ENCODE results near the gene PRR14. TPM values are rescaled to one million over a fixed set of nuclear protein-coding genes. Genes with fewer than 3 reads are reported as not detected.

The PRR14 gene
- total RNA-seq, 4 donors from 2014 or later = 21.7 to 49.2 (median 41.8) TPM

DNA sequence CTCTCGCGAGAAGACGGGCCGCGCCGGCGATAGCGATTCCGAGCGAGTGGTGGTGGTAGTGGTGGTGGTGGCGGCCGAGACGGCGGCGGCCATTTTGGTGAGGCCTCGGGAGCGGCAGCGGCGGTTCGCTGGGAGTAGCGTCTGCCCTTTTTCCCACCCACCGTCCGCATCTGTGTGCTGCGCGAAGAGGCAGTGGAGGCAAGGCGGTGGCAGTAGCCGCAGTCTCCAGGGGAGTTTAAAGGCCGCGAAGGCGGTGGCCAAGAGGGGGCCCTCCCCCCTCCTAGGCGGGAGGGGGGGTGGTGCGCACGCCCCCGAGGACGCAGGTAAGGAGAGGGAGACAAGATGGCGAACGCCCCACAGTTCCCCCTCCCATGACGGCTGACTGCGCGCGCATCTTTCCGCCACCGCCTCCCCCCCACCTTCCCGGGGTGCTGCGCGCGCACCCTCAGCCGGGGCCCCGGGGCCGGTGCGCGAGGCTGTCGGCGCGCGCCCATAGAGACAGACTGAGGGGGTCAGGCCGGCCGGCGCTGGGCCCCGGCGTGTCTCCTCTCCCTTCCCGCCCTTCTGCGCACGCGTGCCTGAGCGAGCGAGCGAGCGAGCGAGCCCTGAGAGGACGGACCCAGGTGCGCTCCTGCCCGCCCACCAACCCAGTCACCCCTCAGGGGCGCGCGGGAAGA lies 47.5 kb downstream of the PRR14 start:
- Histone ChIP-seq H3K9me3 (no peaks in the 10 kb centered on the region), H3K4me3 (peak overlapping the region; percentile 89 to 91), H3K36me3 (peaks cover 0 to 36% of the 10 kb centered on the region in 2 donors), H3K4me1 (peaks cover 0 to 38% (median 14%) of the 10 kb centered on the region in 3 donors), H3K27me3 (no peaks in the 10 kb centered on the region), H3K27ac (peak overlapping the region; percentile 98 to 99 (median 98))
- TF ChIP-seq POLR2AphosphoS5 (IDR thresholded peaks at IDR 0.05) (peak; percentile 74), POLR2A (IDR thresholded peaks at IDR 0.05) (peak; percentile 74 to 77), EP300 (IDR thresholded peaks at IDR 0.05) (no peak)
- TF ChIP-seq, protein P1, sequence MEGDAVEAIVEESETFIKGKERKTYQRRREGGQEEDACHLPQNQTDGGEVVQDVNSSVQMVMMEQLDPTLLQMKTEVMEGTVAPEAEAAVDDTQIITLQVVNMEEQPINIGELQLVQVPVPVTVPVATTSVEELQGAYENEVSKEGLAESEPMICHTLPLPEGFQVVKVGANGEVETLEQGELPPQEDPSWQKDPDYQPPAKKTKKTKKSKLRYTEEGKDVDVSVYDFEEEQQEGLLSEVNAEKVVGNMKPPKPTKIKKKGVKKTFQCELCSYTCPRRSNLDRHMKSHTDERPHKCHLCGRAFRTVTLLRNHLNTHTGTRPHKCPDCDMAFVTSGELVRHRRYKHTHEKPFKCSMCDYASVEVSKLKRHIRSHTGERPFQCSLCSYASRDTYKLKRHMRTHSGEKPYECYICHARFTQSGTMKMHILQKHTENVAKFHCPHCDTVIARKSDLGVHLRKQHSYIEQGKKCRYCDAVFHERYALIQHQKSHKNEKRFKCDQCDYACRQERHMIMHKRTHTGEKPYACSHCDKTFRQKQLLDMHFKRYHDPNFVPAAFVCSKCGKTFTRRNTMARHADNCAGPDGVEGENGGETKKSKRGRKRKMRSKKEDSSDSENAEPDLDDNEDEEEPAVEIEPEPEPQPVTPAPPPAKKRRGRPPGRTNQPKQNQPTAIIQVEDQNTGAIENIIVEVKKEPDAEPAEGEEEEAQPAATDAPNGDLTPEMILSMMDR (IDR thresholded peaks at IDR 0.05) = peak in 2 of 4 experiments; percentile 8 to 17
- peak; percentile 95 for ATAC-seq
- 0% methylated on average over 2 to 3 of the region's 76 CpGs for WGBS, 2 donors (ENCODE audit: low coverage in 1 of 2)

DNA sequence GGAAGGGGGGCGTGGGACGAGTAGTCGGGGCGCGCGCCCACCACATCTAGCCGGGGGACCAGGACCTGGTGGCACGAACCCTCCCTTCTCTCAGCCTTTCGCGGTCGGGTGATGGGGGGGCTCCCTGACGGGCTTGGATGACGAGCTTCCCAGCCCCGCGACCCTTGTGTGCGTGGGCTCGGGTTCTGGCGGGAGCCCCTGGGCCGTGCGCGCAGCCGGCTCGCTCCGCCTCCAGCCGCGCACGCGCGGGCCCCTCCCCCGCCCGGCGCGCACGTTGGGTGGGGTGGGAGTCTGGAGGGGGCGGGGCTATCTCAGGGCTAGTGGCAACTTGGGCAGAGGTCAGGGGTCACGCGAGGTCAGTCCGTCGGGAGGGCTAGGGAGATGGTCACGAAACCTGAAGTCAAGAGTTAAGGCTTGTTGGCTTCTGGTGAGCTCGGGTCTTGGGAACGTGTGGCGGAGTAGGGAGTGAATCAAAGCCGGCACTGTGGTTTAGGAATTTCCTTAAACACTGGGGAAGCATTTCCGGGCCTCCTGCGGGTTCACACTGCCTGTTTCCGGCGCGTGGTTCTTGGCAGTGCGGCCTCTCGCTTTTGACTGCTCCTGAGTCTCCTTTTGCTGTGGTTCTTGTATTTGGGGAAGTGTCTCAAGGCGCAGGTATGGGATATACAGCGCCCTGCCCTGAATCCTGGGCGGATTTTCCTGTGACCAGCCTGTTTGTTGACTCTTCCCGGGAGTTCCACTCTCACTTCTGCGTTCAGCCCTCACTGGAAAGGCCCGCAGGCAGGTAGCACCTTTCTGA lies 48.3 kb downstream of the PRR14 start, which contains the start of gene SRCAP:
TSS of gene SRCAP (plus strand) at position 356 of the 799 bp plus-strand sequence. CDS start 1,654 bp downstream, outside the sequence.
- H3K4me3 ChIP-seq = peak within 1 kb of the TSS; percentile 89 to 91
- H3K4me1 ChIP-seq = peaks cover 0 to 33% (median 14%) of the 10 kb centered on the region in 3 donors
- H3K9me3 ChIP-seq = no peaks in the 10 kb centered on the region
- TF ChIP-seq, protein P1 (IDR thresholded peaks at IDR 0.05) = no peak
- no peak for TF ChIP-seq EP300 (IDR thresholded peaks at IDR 0.05)
- peak; percentile 31 for TF ChIP-seq POLR2AphosphoS5 (IDR thresholded peaks at IDR 0.05)
- peak; percentile 37 to 79 for TF ChIP-seq POLR2A (IDR thresholded peaks at IDR 0.05)
- H3K27ac ChIP-seq = peak within 1 kb of the TSS; percentile 98 to 99 (median 98)
- H3K36me3 ChIP-seq = peaks cover 0 to 44% of the 10 kb centered on the region in 2 donors
- 1 to 2% methylated on average over 8 to 10 of the region's 57 CpGs for WGBS, 2 donors (ENCODE audit: low coverage in 1 of 2)
- ATAC-seq = peak; percentile 66
- H3K27me3 ChIP-seq = no peaks in the 10 kb centered on the region

DNA sequence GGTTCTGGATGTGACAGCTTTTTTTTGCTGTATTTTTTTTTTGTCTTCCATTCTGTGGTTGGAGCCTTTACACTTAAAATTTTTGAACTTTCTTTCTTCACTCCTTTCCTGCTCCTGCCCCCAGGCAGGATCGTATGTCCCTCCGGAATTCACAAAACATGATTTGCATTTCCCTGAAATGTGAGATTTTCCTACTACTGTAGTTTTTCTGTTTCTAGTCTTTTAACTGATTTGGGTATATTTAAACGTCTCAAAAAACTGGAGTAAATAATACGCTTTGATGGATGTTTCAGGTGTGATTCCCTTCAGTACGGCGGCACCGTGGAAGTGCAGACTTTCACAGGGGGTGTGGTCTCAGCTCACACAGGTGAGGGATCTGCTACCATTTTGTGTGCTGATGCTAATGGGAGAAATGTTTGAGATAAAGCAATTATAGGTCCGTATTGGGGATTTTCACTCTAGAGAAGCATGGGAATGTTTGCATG lies 48.9 kb downstream of the PRR14 start:
- no peak for ATAC-seq
- H3K4me3 ChIP-seq = peak overlapping the region; percentile 89 to 91
- no peak for TF ChIP-seq POLR2A (IDR thresholded peaks at IDR 0.05)
- TF ChIP-seq, protein P1 (IDR thresholded peaks at IDR 0.05) = no peak
- TF ChIP-seq POLR2AphosphoS5 (IDR thresholded peaks at IDR 0.05) = no peak
- TF ChIP-seq EP300 (IDR thresholded peaks at IDR 0.05) = no peak
- no peaks in the 10 kb centered on the region for H3K27me3 ChIP-seq
- WGBS, 2 donors (ENCODE audit: low coverage in 1 of 2) = 28 to 50% methylated on average over 8 of the region's 8 CpGs
- peaks cover 6 to 50% of the 10 kb centered on the region in 2 donors for H3K36me3 ChIP-seq
- no peaks in the 10 kb centered on the region for H3K9me3 ChIP-seq
- H3K4me1 ChIP-seq = peaks cover 0 to 29% (median 14%) of the 10 kb centered on the region in 3 donors
- peak overlapping the region; percentile 98 to 99 (median 98) for H3K27ac ChIP-seq

DNA sequence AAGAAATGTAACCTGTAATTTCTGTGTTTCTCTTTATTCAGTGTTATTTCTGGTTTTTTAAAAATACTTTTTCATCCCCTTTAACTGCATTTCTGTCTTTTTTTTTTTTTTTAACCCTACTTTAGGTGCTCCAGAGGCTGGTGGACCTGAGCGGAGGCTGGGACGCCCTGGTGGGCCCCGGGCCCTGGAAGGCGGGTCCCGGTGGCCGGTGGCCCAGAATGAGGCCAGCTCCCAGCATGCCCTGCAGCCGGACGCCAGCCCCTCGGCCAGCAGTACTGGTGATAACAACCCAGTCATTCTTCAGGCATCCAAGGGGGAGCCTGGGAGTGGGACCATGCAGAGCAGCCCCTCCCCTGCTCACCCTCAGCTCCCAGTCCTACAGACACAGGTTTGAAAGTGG lies 49.7 kb downstream of the PRR14 start:
- TF ChIP-seq POLR2AphosphoS5 (IDR thresholded peaks at IDR 0.05) = no peak
- TF ChIP-seq EP300 (IDR thresholded peaks at IDR 0.05) = no peak
- TF ChIP-seq POLR2A (IDR thresholded peaks at IDR 0.05) = no peak
- TF ChIP-seq, protein P1 (IDR thresholded peaks at IDR 0.05) = no peak
- Histone ChIP-seq H3K36me3 (peaks cover 9 to 58% of the 10 kb centered on the region in 2 donors), H3K27ac (peak overlapping the region in 1 of 4 donors; percentile 3), H3K4me3 (no peak overlapping the region), H3K27me3 (no peaks in the 10 kb centered on the region), H3K9me3 (no peaks in the 10 kb centered on the region), H3K4me1 (peaks cover 0 to 29% (median 14%) of the 10 kb centered on the region in 3 donors)
- no CpG with 5 or more reads among the region's 9 CpGs for WGBS, 2 donors (ENCODE audit: low coverage in 1 of 2)
- no peak for ATAC-seq

All from gastroesophageal sphincter (tissue), 4 donors.